LNCAP (cell line): ENCODE measurements around the gene SLC22A14.

Experiments used
- CTCF ChIP-seq: fragments of 450-650 bp; IDR thresholded peaks from 2 replicates; pipeline ENCODE4 v1.5.1; 2017; ENCODE audit warnings: mild to moderate bottlenecking

Gene SLC22A14

GRCh38 chr3:38317192-38317759, 35.2 kb downstream of the SLC22A14 start:
- TF ChIP-seq CTCF: no peak

GRCh38 chr3:38318766-38319671, 36.9 kb downstream of the SLC22A14 start:
- no peak for TF ChIP-seq CTCF

- no peak for TF ChIP-seq CTCF
Measured at GRCh38 chr3:38323060-38323459, 41.0 kb downstream of the SLC22A14 start.

GRCh38 chr3:38325256-38325655, 43.2 kb downstream of the SLC22A14 start:
- TF ChIP-seq CTCF: no peak

- no peak for TF ChIP-seq CTCF
Measured at GRCh38 chr3:38327335-38328009, 45.4 kb downstream of the SLC22A14 start.

DNA sequence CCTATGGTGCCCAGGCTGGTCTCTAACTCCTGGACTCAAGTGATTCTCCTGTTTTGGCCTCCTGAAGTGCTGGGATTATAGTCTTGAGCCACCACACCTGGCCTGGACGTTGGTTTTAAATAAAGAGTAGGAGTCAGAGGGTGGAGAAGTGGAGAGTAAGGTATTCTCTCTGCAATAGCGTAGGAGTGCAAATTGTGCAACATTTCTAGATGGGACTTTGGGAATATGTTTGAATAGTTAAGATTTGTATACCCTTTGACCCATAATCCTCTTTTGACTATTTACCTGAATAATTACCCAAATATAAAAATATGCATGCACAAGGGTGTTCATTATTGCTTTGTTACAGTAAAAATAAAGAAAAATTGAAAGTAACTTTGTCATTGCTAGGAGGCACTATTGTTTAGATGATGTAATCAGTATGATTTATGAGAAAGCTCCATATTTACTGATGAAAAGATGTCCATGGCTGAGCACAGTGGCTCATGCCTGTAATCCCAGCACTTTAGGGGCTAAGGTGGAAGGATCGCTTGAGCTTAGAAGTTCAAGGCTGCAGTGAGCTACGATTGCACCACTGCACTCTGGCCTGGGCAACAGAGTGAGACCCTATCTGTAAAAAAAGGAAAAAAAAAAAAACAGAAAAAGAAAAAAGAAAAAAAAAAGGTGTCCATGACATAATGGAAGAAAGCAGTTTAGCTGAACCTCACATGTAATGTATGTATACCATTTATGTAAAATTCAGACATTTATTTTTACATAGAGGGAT, 49.3 kb downstream of the SLC22A14 start:
- TF ChIP-seq CTCF: no peak

DNA sequence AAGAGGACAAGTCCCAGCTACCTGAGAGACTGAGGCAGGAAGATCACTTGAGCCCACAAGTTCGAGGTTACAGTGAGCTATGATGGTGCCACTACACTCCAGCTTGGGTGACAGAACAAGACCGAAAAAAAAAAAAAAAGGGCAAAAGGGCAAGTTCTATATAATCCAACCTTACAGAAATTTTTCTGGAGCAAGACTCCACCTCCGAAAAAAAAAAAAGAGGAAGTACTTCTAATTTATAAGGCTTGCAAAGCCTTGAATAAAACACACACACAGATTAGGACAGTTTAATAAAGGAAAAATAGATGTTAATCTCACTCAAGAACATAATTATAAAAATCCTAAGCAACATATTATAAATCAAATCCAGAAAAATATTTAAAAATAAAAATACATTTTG, 50.1 kb downstream of the SLC22A14 start:
- TF ChIP-seq CTCF: no peak
